WTC11 (cell line): ENCODE results near the gene C19orf73. TPM values are rescaled to one million over a fixed set of nuclear protein-coding genes. Genes with fewer than 3 reads are reported as not detected.

Source experiments
- ATF1 ChIP-seq: sonication (generic); formaldehyde crosslinking; IDR thresholded peaks from 2 replicates; pipeline ENCODE4 v1.8.1; 2023; ENCODE audit warnings: mild to moderate bottlenecking, moderate library complexity, missing genetic modification reagents
- ETV6 ChIP-seq: sonication (generic); formaldehyde crosslinking; IDR thresholded peaks from 2 replicates; pipeline ENCODE4 v1.8.1; 2022; ENCODE audit warnings: mild to moderate bottlenecking, missing genetic modification reagents
- NFE2L1 ChIP-seq: sonication (generic); formaldehyde crosslinking; IDR thresholded peaks from 2 replicates; pipeline ENCODE4 v1.8.1; 2023; ENCODE audit warnings: missing genetic modification reagents
- NFYB ChIP-seq: sonication (generic); formaldehyde crosslinking; conservative IDR thresholded peaks from 2 replicates; pipeline ENCODE4 v1.8.0; 2022; ENCODE audit warnings: low read depth, missing genetic modification reagents
- NR3C1 ChIP-seq: sonication (generic); formaldehyde crosslinking; conservative IDR thresholded peaks from 2 replicates; pipeline ENCODE4 v1.8.1; 2023; ENCODE audit warnings: low read depth, mild to moderate bottlenecking, missing genetic modification reagents
- SOX15 ChIP-seq: fragments of 250-450 bp; sonication (Bioruptor Pico); IDR thresholded peaks from 2 replicates; pipeline ENCODE4 v1.9.0; 2021; ENCODE audit warnings: mild to moderate bottlenecking
- TEAD4 ChIP-seq: sonication (generic); formaldehyde crosslinking; IDR thresholded peaks from 2 replicates; pipeline ENCODE4 v1.8.0; 2022; ENCODE audit warnings: mild to moderate bottlenecking, missing genetic modification reagents
- total RNA-seq: library from RNA; stranded (reverse); gene quantifications from 3 replicates; pipeline ENCODE4 v1.2.3, GENCODE V29; 2021
- TF ChIP-seq, protein P1 (sequence below): sonication (generic); formaldehyde crosslinking; IDR thresholded peaks from 2 replicates; pipeline ENCODE4 v1.8.1; 2023; ENCODE audit warnings: mild to moderate bottlenecking, missing genetic modification reagents

The C19orf73 gene
- total RNA-seq, 1 experiment from 2014 or later: 3.2 TPM

DNA sequence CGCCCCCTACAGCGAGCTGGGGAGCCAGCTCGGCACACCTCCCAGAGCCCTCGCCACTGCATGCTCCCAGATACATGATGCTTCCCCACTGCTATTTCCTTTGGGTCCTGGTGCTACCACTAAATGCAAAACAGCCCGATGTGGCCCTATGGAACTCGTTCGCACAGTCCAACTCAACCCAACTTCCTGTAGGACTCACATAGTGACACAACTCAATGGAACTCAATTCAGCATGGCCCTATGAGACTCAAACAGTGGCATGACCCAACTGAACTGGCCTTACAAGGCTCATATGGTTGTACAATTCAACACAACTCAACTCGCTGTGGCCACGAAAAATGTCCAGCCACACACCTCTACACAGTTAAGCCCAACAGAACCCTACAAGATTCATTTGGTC, 49.9 kb downstream of the C19orf73 start (continued):
- TF ChIP-seq, protein P1, sequence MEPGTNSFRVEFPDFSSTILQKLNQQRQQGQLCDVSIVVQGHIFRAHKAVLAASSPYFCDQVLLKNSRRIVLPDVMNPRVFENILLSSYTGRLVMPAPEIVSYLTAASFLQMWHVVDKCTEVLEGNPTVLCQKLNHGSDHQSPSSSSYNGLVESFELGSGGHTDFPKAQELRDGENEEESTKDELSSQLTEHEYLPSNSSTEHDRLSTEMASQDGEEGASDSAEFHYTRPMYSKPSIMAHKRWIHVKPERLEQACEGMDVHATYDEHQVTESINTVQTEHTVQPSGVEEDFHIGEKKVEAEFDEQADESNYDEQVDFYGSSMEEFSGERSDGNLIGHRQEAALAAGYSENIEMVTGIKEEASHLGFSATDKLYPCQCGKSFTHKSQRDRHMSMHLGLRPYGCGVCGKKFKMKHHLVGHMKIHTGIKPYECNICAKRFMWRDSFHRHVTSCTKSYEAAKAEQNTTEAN (CRISPR knock-in tag): no peak
- no peak for TF ChIP-seq NR3C1 (CRISPR knock-in tag)
- TF ChIP-seq ATF1: no peak
- TF ChIP-seq NFYB (CRISPR knock-in tag): no peak
- TF ChIP-seq ETV6 (CRISPR knock-in tag): no peak
- no peak for TF ChIP-seq NFE2L1
- TF ChIP-seq SOX15 (CRISPR knock-in tag): no peak
- no peak for TF ChIP-seq TEAD4 (CRISPR knock-in tag)

Other genes with a start within 250 kb of the C19orf73 start
- 17.0 to 19.5 TPM (median 17.9 TPM) in 3 replicates for gene PPP1R15A, start 246.7 kb downstream of the C19orf73 start, total RNA-seq
- gene TULP2, start 220.4 kb downstream of the C19orf73 start, total RNA-seq: 3.1 to 5.6 TPM (median 3.9 TPM) in 3 replicates
- gene NUCB1, start 218.8 kb downstream of the C19orf73 start, total RNA-seq: 145 to 153 TPM (median 149 TPM) in 3 replicates
- 3.0 to 3.4 TPM (median 3.1 TPM) in 3 replicates for gene DHDH, start 185.4 kb downstream of the C19orf73 start, total RNA-seq
- gene BAX, start 164.3 kb downstream of the C19orf73 start, total RNA-seq: 346 to 387 TPM (median 351 TPM) in 3 replicates
- 1,061 to 1,225 TPM (median 1,202 TPM) in 3 replicates for gene FTL, start 153.8 kb downstream of the C19orf73 start, total RNA-seq
- 45.9 to 52.0 TPM (median 46.1 TPM) in 3 replicates for gene GYS1, start 125.8 kb downstream of the C19orf73 start, total RNA-seq
- gene RUVBL2, start 125.3 kb downstream of the C19orf73 start, total RNA-seq: 168 to 178 TPM (median 169 TPM) in 3 replicates
- 1.3 TPM in 1 of 3 replicates, not detected in the others for gene LHB, start 102.1 kb downstream of the C19orf73 start, total RNA-seq
- gene CGB3, start 94.8 kb downstream of the C19orf73 start, total RNA-seq: not detected in 3 replicates
- 1.1 to 1.2 TPM in 2 of 3 replicates, not detected in the other for gene CGB2, start 87.3 kb downstream of the C19orf73 start, total RNA-seq
- 0.87 TPM in 1 of 3 replicates, not detected in the others for gene CGB1, start 82.2 kb downstream of the C19orf73 start, total RNA-seq
- gene CGB5, start 75.3 kb downstream of the C19orf73 start, total RNA-seq: 0.30 to 0.62 TPM (median 0.35 TPM) in 3 replicates
- 0.31 TPM in 1 of 3 replicates, not detected in the others for gene CGB8, start 70.0 kb downstream of the C19orf73 start, total RNA-seq
- gene CGB7, start 61.4 kb downstream of the C19orf73 start, total RNA-seq: 1.6 to 2.9 TPM (median 2.7 TPM) in 3 replicates
- gene NTF4, start 54.3 kb downstream of the C19orf73 start, total RNA-seq: 3.9 to 7.7 TPM (median 5.0 TPM) in 3 replicates
- 0.09 TPM in 3 replicates for gene KCNA7, start 46.4 kb downstream of the C19orf73 start, total RNA-seq
- gene SNRNP70, start 33.7 kb downstream of the C19orf73 start, total RNA-seq: 253 to 267 TPM (median 266 TPM) in 3 replicates
- gene LIN7B, start 4.8 kb downstream of the C19orf73 start, total RNA-seq: 5.1 to 5.7 TPM (median 5.1 TPM) in 3 replicates
- gene PPFIA3, start 401 bp upstream of the C19orf73 start, total RNA-seq: 25.5 to 30.1 TPM (median 27.3 TPM) in 3 replicates
- gene HRC, start 36.3 kb upstream of the C19orf73 start, total RNA-seq: 1.9 to 5.0 TPM (median 4.6 TPM) in 3 replicates
- gene TRPM4, start 38.6 kb upstream of the C19orf73 start, total RNA-seq: 15.5 to 24.8 TPM (median 23.6 TPM) in 3 replicates
- gene SLC6A16, start 206.0 kb upstream of the C19orf73 start, total RNA-seq: 1.5 to 2.2 TPM (median 2.1 TPM) in 3 replicates
- 0.27 to 1.6 TPM (median 1.2 TPM) in 3 replicates for gene CD37, start 216.3 kb upstream of the C19orf73 start, total RNA-seq
- 104 to 106 TPM (median 104 TPM) in 3 replicates for gene TEAD2, start 243.3 kb upstream of the C19orf73 start, total RNA-seq
- 2.4 to 3.0 TPM (median 2.9 TPM) in 3 replicates for gene DKKL1, start 244.7 kb upstream of the C19orf73 start, total RNA-seq